Body of pancreas (tissue), 4 donors: ENCODE results near the gene ANKRD2.

Experiments used
- POLR2A ChIP-seq, 3 donors: fragments of 450-650 bp; IDR thresholded peaks; one replicate each; pipeline ENCODE4 v1.6.1; 2016; ENCODE audit warnings: antibody characterized with exemption in 3 of 3, mild to moderate bottlenecking in 2 of 3
- TF ChIP-seq, protein P1 (sequence below), 7 experiments: fragments of 450-650 bp in 4 of 7; fragments of 200-600 bp in 3 of 7; sonication (generic) in 3 of 7; IDR thresholded peaks; one replicate each; pipeline ENCODE4 v1.5.1; 2016 to 2019; ENCODE audit warnings: antibody characterized with exemption in 7 of 7

GRCh38 chr10:97618733-97619132, 46.2 kb downstream of the ANKRD2 start:
- TF ChIP-seq, protein P1, sequence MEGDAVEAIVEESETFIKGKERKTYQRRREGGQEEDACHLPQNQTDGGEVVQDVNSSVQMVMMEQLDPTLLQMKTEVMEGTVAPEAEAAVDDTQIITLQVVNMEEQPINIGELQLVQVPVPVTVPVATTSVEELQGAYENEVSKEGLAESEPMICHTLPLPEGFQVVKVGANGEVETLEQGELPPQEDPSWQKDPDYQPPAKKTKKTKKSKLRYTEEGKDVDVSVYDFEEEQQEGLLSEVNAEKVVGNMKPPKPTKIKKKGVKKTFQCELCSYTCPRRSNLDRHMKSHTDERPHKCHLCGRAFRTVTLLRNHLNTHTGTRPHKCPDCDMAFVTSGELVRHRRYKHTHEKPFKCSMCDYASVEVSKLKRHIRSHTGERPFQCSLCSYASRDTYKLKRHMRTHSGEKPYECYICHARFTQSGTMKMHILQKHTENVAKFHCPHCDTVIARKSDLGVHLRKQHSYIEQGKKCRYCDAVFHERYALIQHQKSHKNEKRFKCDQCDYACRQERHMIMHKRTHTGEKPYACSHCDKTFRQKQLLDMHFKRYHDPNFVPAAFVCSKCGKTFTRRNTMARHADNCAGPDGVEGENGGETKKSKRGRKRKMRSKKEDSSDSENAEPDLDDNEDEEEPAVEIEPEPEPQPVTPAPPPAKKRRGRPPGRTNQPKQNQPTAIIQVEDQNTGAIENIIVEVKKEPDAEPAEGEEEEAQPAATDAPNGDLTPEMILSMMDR (IDR thresholded peaks at IDR 0.05), result no peak
- TF ChIP-seq POLR2A (IDR thresholded peaks at IDR 0.05), result no peak
